NCI-H748 (cell line): Measurements from ENCODE around the gene SRSF4.
"Not testable (repeated sequence)": the region's sequence is repeated elsewhere in the genome, so short reads cannot be mapped to it uniquely, and the experiment has no call there.

ENCODE experiments used
- DNase-seq: peaks from one replicate; lab custom pipeline; 2025; ENCODE audit not compliant: unreplicated experiment; lab: John Stamatoyannopoulos, UW

SRSF4 gene

DNA sequence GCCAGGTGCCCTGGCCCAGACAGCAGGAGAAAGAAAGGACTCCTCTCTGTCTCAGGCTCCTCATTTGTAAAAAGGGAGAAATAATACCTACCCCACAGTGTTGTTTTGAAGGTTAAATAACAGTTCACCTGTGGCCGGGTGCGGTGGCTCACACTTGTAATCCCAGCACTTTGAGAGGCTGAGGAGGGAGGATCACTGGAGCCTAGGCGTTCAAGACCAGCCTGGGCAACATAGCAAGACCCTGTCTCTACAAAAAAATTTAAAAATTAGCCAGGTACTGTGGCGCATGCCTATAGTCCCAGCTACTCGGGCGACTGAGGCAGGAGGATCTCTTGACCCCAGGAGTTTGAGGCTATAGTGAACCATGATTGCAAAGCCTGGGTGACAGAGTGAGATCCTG, 55.5 kb downstream of the SRSF4 start:
- DNase-seq, result no peak

DNA sequence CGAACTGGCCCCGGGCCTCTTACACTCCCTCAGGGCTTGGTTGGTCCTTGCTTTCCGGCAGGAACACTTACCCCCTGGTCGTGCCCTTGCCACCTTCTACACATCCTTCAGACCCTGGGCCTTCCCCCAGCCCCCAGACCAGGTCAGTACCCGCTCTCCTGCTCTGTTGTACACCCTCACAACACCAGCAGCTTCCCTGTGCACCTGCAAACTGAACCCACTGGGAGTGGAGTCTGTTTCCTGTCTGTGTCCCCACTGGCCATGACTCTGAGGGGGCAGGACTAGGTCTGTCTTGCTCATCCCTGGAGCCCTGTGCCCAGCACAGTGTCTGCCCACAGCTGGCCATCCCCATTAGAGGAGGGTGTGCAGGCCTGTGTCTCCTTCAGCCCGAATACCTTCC, 55.9 kb downstream of the SRSF4 start:
- no peak for DNase-seq

GRCh38 chr1:29125237-29125641, 56.5 kb downstream of the SRSF4 start:
- DNase-seq, result no peak

- DNase-seq, result peak; percentile 55
Measured at GRCh38 chr1:29124366-29125236, 57.1 kb downstream of the SRSF4 start.

DNA sequence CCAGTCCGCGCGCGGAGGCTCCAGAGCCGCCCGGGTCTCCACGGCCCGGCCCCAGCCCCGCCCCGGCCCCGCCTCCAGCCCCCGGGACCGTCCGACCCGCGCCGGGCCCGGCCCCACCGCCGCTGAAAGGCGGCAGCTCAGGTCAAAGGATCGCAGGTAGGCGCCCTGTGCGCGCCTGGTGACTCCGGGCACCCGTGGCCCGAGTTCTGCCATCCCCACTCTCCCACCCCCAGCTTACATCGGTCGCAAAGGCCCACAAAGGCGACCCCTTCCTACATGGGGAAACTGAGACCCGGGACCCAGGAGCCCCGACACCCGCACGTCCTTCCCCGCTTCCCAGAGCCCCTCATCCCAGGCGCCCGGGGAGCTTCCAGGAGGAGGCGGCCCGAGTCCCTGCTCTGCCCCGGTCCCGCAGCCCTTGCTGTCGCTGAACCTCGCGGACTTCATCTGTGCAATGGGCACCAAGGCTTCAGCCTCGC, 57.8 kb downstream of the SRSF4 start, which contains the start of gene TMEM200B:
TMEM200B (minus strand) TSS at position 17 of the 479 bp plus-strand sequence. CDS start 2,075 bp downstream, outside the sequence.
- DNase-seq, result no peak

- peak; percentile 22 for DNase-seq
Measured at GRCh38 chr1:29123053-29123886, 58.4 kb downstream of the SRSF4 start.

DNA sequence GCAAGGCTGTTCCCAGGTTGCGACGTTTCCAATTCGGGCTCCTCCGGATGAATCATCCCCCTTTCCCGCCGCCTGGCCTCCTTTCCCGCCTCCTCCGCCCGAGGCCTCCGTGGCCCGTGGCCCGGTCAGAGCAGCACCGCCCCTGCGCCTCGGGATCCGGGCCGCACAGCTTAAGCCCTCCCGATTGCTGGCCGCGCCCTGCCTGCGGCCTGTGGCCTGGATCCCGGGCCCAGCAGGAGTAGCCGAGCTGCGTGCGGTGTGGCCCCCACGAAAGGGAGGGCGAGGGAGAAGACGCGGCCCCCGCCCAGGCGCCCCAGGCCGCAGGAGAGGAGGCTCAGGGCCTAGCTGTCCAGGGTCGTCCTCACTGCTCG, 59.0 kb downstream of the SRSF4 start:
- peak; percentile 17 for DNase-seq

DNA sequence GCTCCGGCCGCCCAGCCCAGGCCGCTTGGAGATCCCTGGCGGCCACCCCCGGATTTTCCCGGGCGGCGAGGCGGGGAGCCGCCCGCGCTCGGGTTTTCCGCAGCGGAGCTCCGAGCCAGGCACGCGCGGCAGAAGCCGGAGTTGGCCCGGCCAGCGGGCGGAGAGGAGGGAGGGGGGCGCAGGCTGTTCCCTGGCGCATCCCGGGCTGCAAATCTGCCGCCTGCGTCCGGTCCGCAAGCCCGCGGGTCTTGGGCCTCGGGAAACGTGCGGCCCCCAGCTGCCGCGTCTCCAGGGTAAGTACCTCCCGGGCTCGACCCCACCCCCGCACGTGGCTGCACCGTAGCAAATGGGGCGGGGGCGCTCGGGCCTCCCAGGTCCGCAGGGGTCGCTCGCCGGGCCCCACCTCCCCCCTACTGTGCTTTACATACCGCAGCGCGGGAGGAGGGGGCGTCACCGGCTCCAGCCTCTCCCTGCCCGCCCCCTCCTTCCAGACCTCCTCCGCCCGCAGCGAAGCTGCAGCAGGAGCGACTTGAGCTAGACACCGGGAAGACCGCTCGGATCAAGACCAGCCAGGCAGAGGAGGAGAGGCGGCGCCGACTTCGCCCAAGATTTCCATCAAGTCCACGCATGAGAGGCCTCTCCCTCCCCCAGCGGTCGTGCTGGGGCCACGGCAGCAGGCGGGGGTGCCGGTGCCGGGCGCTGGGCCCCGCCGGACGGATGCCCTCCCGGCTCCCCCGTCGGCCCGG, 59.6 kb downstream of the SRSF4 start:
- peak; percentile 34 for DNase-seq

DNA sequence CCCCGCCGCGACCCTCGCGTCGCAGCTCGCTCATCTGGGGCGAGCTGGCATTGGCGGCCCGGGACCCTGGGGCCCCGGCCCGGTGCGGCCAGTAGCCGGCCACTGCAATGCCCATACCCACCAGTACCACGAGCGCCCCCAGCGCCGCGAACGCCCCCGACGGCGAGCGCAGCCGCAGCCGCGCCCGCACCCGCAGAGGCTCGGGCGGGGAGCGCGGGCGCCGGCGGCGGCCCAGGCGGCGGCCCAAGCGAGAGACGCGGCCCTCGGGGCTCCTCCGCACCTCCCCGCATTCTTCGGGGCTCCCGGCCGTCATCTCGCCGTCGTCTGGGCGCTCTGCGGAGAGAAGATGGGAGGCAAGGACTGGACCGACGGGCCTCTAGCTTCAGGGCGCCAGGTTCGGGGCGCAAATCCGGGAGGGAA, 60.2 kb downstream of the SRSF4 start:
- DNase-seq, result peak; percentile 56

DNA sequence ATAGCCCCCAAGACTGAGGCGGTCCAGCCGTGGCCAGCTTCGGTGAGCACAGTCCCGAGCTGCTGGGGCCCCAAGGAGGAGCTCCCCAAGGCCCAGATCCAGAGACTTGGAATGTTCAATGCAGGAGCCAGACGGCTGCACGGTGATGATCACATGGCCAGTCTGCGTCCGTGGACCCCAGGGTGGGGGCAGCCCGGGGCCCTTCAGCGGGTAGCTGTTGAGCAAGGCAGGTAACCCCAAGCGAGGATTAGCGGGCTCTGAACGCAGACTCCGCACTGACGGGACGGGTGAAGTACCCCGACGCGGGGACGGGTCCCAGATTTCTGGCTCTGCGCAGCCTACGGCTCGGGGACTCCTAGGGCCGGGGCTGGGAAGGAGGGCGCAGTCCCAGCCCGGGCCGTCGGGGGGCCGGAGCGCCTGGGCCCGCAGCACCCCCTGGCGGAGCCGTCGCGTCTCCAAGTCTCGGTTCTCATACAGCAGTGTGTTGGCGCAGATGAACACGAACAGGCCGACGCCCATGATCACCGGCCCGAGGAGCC, 60.7 kb downstream of the SRSF4 start:
- DNase-seq, result peak; percentile 67

GRCh38 chr1:29120367-29120766, 61.3 kb downstream of the SRSF4 start:
- DNase-seq, result no peak

GRCh38 chr1:29119121-29119929, 62.4 kb downstream of the SRSF4 start:
- DNase-seq, result no peak

DNA sequence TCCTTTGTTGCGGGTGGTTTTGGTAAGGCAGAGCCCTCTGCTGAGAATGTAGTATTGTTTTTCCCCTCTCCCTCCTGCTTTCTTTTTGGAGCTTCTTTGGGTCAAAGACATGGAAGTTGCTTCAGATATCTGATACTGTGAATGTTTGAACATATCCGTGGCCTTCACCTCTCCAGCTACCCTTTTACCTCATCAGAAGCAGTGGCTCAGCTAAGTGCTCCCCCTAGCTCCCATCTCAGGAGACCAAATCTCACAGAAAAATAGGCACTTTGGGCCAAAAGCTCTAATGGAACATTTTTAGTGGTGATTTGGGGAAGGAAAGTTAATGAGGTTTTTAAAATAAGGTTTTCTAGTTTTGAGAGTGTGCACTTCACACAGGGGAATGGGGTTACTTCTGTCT, 64.3 kb downstream of the SRSF4 start:
- DNase-seq, result no peak

- no peak for DNase-seq
Measured at GRCh38 chr1:29114654-29115053, 67.0 kb downstream of the SRSF4 start.

- DNase-seq, result no peak
Measured at GRCh38 chr1:29113413-29114117, 68.1 kb downstream of the SRSF4 start.

GRCh38 chr1:29112705-29113412, 68.8 kb downstream of the SRSF4 start:
- DNase-seq, result no peak

- not testable (repeated sequence) for DNase-seq
Measured at GRCh38 chr1:29108041-29108440, 73.7 kb downstream of the SRSF4 start.

- DNase-seq, result no peak
Measured at GRCh38 chr1:29105822-29106221, 75.9 kb downstream of the SRSF4 start.

- no peak for DNase-seq
Measured at GRCh38 chr1:29100487-29100886, 81.2 kb downstream of the SRSF4 start.
